Stimulated activated CD8-positive, alpha-beta memory T cell treated with anti-CD3 and anti-CD28 coated beads, Interleukin-15, amount 100 ng/mL, for 48 hours (primary cell): Measurements from ENCODE around the gene TMEM185B.
"Not testable (repeated sequence)": the region's sequence is repeated elsewhere in the genome, so short reads cannot be mapped to it uniquely, and the experiment has no call there.

Source experiments
- DNase-seq, 2 donors: peaks; one replicate each; pipeline ENCODE4 v3.0.0-alpha.2; 2020; ENCODE audit warnings: low read depth in 2 of 2

Gene TMEM185B

GRCh38 chr2:120251880-120252224 lies 28.7 kb upstream of the TMEM185B start:
- DNase-seq = no peak

- no peak for DNase-seq
Observed at GRCh38 chr2:120251078-120251477, 27.9 kb upstream of the TMEM185B start.

DNA sequence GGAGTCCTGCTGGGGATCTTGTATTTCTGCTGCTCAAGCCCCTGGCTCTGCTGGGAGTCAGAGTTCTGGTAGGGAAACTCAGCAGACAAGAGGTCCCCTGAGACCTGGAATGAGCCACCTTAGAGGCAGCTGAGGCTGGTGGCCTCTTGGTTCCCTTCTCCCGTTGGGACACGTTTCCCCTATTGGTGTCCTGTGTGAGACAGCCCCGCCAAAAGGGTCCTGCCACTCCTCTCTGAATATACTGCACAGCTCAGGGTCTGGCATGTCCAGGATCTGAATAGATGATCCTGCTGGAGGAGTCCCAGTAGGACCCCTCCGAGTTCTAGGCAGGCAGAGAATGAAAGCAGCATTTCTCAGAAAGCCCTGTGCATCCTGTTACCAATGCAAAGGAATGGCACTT lies 27.4 kb upstream of the TMEM185B start:
- DNase-seq = no peak

- no peak for DNase-seq
Observed at GRCh38 chr2:120247851-120248250, 24.7 kb upstream of the TMEM185B start.

GRCh38 chr2:120246546-120247300 lies 23.5 kb upstream of the TMEM185B start:
- DNase-seq = no peak

DNA sequence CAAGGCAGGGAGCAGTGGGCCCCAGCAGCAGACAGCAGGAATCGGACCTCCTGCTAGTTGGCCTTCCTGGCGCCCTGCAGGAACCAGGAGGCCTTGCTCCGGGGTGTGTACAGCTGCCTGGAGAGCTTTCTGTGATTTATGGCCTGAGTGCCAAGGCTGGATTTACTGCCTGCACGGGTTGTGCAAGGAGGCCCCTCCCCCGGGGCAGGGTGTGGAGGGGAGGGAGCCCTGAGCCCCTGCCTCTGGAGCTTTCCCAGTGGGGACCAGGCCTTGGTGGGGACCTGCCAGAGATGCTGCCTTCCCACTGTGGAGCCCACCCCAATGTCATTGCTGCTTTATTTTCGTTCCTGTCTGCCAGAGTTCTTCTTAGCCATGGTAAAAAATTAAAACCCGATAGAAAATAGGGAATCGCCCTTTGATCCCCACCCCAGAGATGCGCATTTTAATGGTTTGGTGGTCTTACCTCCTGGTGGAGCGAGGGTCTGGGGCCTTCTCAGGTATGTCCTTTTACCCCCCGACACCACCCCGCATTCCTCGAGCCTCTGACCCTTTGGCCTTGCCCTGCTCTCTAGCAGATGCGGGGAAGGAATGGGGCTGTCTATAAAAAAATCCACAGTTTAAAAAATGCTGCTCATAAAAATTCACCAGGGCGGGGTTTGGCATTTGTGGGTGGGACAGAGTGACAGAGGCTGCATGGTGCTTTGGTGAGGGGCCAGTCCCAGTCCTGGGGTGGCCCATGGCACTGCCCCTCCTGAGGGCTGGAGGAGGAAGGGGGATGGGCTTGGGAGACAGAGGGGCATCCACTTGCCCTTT lies 22.5 kb upstream of the TMEM185B start:
- DNase-seq = no peak

GRCh38 chr2:120244656-120245519 lies 21.7 kb upstream of the TMEM185B start:
- no peak for DNase-seq

GRCh38 chr2:120243875-120244553 lies 20.8 kb upstream of the TMEM185B start:
- DNase-seq = no peak

DNA sequence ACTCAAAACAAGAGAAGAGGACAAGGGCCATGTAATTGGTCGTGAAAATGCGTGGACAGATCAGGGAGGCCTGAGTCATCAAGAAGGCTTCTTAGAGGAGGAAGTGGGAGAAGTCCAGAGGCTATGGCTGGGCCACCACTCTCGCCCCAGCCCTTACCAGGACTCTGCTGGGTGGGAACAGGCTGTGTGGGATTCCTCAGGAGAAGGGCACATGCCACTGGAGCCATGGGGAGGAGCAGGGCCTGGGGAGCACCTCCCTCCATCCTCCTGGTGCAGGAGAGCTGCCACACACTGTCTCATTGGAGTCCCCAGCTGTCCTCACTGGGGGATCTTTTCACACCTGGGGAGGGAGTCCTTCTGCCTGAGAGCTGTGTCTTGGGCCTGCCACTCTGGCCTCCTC lies 20.0 kb upstream of the TMEM185B start:
- no peak for DNase-seq

DNA sequence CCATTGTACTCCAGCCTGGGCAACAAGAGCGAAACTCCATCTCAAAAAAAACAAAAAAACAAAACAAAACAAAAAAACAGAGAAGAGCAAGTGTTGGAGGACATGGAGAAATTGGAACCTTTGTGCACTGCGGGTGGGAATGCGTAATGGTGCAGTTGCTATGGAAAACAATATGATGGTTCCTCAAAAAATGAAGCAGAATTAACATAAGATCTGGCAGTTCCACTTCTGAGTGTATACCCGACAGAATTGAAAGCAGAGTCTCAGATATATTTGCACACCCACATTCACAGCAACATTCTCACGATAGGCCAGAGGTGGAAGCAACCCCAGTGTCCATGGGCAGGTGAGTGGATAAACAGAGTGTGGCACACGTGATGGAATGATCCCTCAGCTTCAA lies 18.5 kb upstream of the TMEM185B start:
- DNase-seq = no peak

DNA sequence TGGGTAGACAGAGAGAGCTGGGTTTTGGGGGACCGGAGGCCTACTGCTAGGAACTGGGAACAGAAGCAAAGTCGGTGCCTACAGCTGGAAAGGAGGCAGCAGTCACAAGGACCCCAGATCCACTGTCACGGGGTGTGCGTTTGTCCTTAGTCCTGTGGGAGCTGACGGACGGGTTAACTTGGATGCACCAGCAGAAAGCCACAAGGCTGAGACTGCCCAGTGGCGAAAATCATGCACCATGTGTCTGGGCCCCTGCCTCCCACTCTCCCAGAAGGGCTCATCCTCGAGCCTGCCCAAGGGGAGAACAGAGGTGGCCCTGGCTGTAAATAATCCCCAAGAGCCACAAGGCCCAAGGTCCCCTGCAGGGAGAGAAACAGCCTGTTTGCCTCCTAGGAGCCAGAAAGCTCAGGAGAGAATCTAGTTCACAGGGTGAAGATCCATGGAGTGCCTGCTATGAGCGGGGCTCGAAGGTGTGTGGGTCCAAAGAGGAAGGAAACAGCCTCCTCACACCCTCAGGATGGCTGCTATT lies 17.8 kb upstream of the TMEM185B start:
- no peak for DNase-seq

DNA sequence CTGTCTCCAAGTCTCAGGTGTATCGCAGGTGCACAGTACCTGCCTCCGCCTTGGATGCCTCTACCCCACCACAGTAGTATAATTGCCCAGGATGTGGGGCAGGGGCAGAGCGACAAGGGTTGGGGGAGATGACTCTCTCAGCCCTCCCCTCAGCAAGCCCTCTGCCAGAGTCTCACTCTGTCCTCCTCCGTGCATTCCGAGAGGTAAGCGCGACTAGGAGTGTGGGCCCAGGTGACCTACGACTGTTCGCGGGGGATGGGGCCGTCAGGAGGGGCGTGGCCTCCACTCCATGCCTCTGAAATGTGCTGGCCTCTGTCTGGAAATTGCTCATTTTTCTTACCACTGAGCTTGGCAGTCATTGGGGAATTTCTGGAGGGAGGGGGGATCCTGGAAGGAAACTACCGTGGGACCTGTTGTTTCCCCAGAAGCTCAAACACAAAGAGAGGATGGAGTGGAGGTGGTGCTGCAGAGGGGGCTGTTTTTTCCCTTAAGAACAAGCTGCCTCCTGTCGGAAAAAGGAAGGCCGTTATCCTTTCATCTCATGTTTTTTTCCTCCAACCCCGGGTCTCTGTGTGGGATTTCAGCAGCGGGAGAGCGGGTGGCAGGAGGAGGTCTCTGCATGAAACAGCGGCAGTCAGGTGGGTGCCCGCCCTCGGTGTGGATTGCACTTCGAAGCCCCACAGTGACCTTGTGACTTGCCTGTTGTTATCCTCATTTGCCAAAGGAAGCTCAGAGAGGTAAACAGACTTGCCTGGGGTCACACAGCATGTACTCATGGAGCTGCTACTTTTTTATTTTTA lies 16.5 kb upstream of the TMEM185B start:
- no peak for DNase-seq

DNA sequence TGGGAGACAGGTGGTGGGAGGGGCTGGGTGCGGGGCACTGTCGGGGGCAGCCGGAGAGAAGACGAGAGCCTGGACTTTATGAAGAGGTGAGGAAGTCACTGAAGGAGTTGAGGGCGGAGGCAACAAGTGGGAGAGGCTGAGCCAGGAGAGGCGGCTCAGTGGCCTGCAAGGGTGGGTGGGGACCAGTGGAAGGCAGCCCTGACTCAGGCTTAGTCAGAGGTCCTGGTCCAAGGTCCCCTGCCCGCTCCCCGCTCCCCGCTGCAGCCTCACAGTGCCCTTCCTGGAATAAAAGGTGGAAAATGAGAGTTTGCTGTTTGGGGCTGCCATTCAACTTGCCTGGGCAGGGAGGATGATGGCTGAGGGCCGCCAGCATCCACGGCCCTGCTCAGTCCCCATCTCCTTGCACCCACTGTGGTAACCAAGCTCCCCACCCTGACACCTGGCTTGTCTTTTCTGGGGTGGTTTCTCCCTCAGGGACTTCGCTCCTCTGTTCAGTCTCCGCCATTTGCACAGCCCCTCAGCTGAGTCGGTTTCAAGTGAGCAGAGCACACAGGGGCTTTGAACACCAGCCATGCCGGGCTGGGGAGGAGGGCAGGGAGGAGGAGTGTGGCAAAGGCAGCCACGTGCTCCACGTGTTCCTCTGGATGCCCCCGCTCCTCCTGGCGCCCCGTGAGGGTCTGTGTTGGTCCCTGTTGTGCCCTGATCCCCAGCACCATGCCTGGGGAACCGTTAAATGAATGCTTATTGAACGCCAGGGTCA lies 15.7 kb upstream of the TMEM185B start:
- no peak for DNase-seq

DNA sequence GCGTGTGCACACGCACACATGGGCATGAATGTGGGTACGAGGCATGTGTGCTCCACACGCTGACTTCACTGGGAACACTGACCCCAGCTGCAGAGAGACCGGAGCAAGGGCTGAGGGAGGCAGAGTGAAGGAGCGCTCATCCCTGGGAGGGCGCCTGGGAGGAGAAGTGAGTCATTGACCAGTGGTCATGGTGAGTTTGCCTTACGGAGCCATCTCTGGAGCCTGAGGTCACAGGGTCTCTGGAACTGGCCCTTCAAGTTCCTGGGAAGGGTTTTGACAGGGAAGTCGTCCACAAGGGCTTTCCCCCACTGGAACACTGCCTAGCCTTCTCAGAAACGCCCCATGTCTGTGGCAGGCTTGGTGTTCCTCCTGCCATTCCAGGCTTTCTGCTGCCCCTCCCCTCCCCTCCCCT lies 14.3 kb upstream of the TMEM185B start:
- no peak for DNase-seq

- DNase-seq = no peak
Observed at GRCh38 chr2:120236791-120237190, 13.6 kb upstream of the TMEM185B start.

- no peak for DNase-seq
Observed at GRCh38 chr2:120236316-120236715, 13.1 kb upstream of the TMEM185B start.

DNA sequence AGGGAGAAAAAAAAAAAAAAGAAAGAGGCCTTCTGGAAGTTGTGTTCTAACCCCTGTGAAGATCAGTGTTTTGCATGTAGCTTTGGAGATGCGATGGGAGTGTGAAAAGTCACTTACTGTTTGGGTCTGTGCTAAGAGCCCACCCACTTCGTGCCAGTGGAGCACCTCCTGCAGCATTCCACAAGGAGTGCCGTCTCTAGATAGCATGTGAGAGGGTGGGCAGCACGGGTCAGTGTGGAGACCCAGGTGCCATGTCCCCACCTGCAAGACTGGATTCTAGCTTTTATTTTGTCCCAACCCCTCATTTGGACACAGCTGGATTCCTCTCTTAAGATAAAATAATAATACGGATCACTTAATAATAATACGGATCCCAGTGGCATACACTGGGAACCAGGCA lies 12.5 kb upstream of the TMEM185B start:
- DNase-seq = no peak

DNA sequence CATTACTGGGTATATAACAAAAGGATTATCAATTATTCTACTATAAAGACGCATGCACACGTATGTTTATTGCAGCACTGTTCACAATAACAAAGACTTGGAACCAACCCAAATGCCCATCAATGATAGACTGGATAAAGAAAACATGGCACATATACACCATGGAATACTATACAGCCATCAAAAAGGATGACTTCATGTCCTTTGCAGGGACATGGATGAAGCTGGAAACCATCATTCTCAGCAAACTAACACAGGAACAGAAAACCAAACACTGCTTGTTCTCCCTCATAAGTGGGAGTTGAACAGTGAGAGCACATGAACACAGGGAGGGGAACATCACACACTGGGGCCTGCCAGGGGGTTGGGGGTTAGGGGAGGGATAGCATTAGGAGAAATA lies 12.0 kb upstream of the TMEM185B start:
- DNase-seq = not testable (repeated sequence)

DNA sequence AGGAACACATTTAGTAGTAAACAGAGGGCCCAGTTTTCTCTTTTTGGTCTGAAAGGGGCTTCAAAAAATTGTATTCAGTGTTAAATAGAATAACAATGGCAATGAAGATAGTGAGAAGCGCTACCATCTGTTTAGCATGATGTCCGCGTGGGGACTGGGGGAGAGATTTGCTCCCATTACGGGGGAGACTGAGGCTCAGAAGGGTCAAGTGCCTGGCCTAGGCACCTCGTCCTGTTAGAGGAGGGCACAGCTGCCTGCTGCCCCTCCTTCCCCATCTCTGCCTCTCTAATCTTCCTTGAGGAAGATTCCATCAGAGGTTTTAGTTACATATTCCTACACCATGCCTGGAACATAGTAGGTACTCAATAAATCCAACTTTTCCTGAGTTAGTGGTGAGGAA lies 10.1 kb upstream of the TMEM185B start:
- DNase-seq = no peak
